Spleen (tissue), 11 donors: ENCODE results near the gene SMPD2. TPM values are rescaled to one million over a fixed set of nuclear protein-coding genes. Genes with fewer than 3 reads are reported as not detected.

Experiments used
- DNase-seq: peaks from one replicate; pipeline ENCODE4 v3.0.0-alpha.2; 2020
- H3K27ac ChIP-seq, 8 donors: fragments of 200-600 bp; sonication (generic) in 7 of 8; 1 replicate in 4 of 8; 2 replicates in 4 of 8; pipeline versions ENCODE4 v1.5.0 to v1.8.0; 2016 to 2021; ENCODE audit warnings: inconsistent platforms in 4 of 8, mild to moderate bottlenecking in 4 of 8, moderate library complexity in 1 of 8
- H3K27me3 ChIP-seq, 7 donors: fragments of 200-600 bp; sonication (generic) in 6 of 7; replicated peaks in 1 of 7; 1 replicate in 4 of 7; 2 replicates in 3 of 7; pipeline versions ENCODE4 v1.5.0 to v1.8.0; 2016 to 2021; ENCODE audit warnings: inconsistent platforms in 3 of 7, mild to moderate bottlenecking in 1 of 7
- H3K36me3 ChIP-seq, 6 donors: fragments of 200-600 bp; sonication (generic) in 5 of 6; 1 replicate in 4 of 6; 2 replicates in 2 of 6; pipeline versions ENCODE4 v1.5.0 to v1.8.0; 2016 to 2021; ENCODE audit warnings: inconsistent platforms in 2 of 6
- H3K4me1 ChIP-seq, 6 donors: fragments of 200-600 bp; sonication (generic) in 5 of 6; 1 replicate in 3 of 6; 2 replicates in 3 of 6; pipeline versions ENCODE4 v1.5.0 to v1.8.0; 2016 to 2021; ENCODE audit warnings: inconsistent platforms in 3 of 6
- H3K4me3 ChIP-seq, 8 donors: fragments of 200-600 bp; sonication (generic) in 7 of 8; 1 replicate in 4 of 8; 2 replicates in 4 of 8; pipeline versions ENCODE4 v1.5.0 to v1.8.0; 2016 to 2021; ENCODE audit warnings: inconsistent platforms in 4 of 8, mild to moderate bottlenecking in 4 of 8, moderate library complexity in 2 of 8
- H3K9me3 ChIP-seq, 8 donors: fragments of 200-600 bp; sonication (generic) in 7 of 8; 1 replicate in 4 of 8; 2 replicates in 4 of 8; pipeline versions ENCODE4 v1.5.0 to v1.8.0; 2016 to 2021; ENCODE audit warnings: inconsistent platforms in 4 of 8
- POLR2A ChIP-seq, 3 donors: fragments of 450-650 bp; IDR thresholded peaks; one replicate each; pipeline ENCODE4 v1.5.1; 2017; ENCODE audit warnings: antibody characterized with exemption in 3 of 3, mild to moderate bottlenecking in 1 of 3
- POLR2AphosphoS5 ChIP-seq, 3 donors: sonication (generic); formaldehyde crosslinking; IDR thresholded peaks; one replicate each; pipeline ENCODE4 v1.5.1; 2017; ENCODE audit warnings: antibody characterized with exemption in 3 of 3
- WGBS, 5 donors: extraction: QIAGEN DNeasy Blood & Tissue Kit in 3 of 5; methylation state at CpG; one replicate each; pipeline versions ENCODE4 v1.1.5 to v1.1.7; 2013 to 2018; 5-methylcytosine and 5-hydroxymethylcytosine counted together
- intact Hi-C: fragments of 100-400 bp; cut with DNase I; formaldehyde crosslinking; loops from one replicate; pipeline ENCODE4 v1.15.0; 2023; ENCODE audit warnings: low total_unique reads
- polyA plus RNA-seq, 3 donors: library from polyadenylated mRNA; stranded (reverse); fragments of 200-250 nt; gene quantifications; one replicate each; pipeline ENCODE4 v1.2.1, GENCODE V29; 2013
- total RNA-seq, 7 donors: library from RNA; depleted of rRNA in 3 of 7; stranded (reverse); fragments of >200 nt in 3 of 7; fragmentation: NEBNext Ultra II Directional in 4 of 7; extraction: Animal tissue kit (Norgen Biotek cat#: 25700) in 4 of 7; gene quantifications; one replicate each; pipeline versions ENCODE4 v1.1.0 to v1.2.1, GENCODE V29; 2016 to 2021
- TF ChIP-seq, protein P1 (sequence below), 11 experiments: fragments of 200-600 bp in 7 of 11; fragments of 450-650 bp in 4 of 11; sonication (generic) in 4 of 11; IDR thresholded peaks in 8 of 11; conservative IDR thresholded peaks in 3 of 11; 1 replicate in 7 of 11; 2 replicates in 4 of 11; pipeline versions ENCODE4 v1.4.0 to v1.8.0; 2016 to 2021; ENCODE audit warnings: antibody characterized with exemption in 11 of 11, inconsistent platforms in 4 of 11, mild to moderate bottlenecking in 1 of 11
- donor health status: healthy with polysubstance abuse.
- donor health status: DM: no; HTN: no; CAD: no; lungs with moderate emphysema.
- donor health status: DM: no; HTN: no; CAD: no.
- donor health status: Bipolar disorder and iron deficiency.
- donor health status: healthy.
- donor health status: DM: no; HTN: no; CAD: no.
- donor health status: DM: yes; HTN: yes; CAD: no.

The SMPD2 gene
- total and polyA plus RNA-seq, 10 donors: 11.4 to 21.4 (median 18.9) TPM

- TF ChIP-seq, protein P1, sequence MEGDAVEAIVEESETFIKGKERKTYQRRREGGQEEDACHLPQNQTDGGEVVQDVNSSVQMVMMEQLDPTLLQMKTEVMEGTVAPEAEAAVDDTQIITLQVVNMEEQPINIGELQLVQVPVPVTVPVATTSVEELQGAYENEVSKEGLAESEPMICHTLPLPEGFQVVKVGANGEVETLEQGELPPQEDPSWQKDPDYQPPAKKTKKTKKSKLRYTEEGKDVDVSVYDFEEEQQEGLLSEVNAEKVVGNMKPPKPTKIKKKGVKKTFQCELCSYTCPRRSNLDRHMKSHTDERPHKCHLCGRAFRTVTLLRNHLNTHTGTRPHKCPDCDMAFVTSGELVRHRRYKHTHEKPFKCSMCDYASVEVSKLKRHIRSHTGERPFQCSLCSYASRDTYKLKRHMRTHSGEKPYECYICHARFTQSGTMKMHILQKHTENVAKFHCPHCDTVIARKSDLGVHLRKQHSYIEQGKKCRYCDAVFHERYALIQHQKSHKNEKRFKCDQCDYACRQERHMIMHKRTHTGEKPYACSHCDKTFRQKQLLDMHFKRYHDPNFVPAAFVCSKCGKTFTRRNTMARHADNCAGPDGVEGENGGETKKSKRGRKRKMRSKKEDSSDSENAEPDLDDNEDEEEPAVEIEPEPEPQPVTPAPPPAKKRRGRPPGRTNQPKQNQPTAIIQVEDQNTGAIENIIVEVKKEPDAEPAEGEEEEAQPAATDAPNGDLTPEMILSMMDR (IDR thresholded peaks at IDR 0.05 in 8 of 11, conservative IDR thresholded peaks at IDR 0.05 in 3 of 11): no peak
- TF ChIP-seq POLR2A (IDR thresholded peaks at IDR 0.05) (no peak), POLR2AphosphoS5 (IDR thresholded peaks at IDR 0.05) (no peak)
- no peaks in the 10 kb centered on the region for H3K36me3 ChIP-seq
- intact Hi-C loops: no loop called here
- no peaks in the 10 kb centered on the region for H3K9me3 ChIP-seq
- no peak overlapping the region for H3K27ac ChIP-seq
- H3K4me1 ChIP-seq: no peaks in the 10 kb centered on the region
- 54 to 68% (median 67%) methylated on average over 7 of the region's 7 CpGs for WGBS, 5 donors
- H3K27me3 ChIP-seq: no peaks in the 10 kb centered on the region
- no peak for DNase-seq
- no peak overlapping the region for H3K4me3 ChIP-seq
Measured at GRCh38 chr6:109428889-109429477, 11.5 kb upstream of the SMPD2 start.

- Histone ChIP-seq H3K4me3 (no peak overlapping the region), H3K27ac (no peak overlapping the region), H3K36me3 (no peaks in the 10 kb centered on the region), H3K4me1 (no peaks in the 10 kb centered on the region), H3K9me3 (no peaks in the 10 kb centered on the region), H3K27me3 (no peaks in the 10 kb centered on the region)
- intact Hi-C loops: no loop called here
- no peak for TF ChIP-seq POLR2A (IDR thresholded peaks at IDR 0.05)
- TF ChIP-seq, protein P1 (IDR thresholded peaks at IDR 0.05 in 8 of 11, conservative IDR thresholded peaks at IDR 0.05 in 3 of 11): no peak
- no peak for TF ChIP-seq POLR2AphosphoS5 (IDR thresholded peaks at IDR 0.05)
- DNase-seq: no peak
- 93 to 97% (median 97%) methylated on average over 3 of the region's 3 CpGs for WGBS, 5 donors
Measured at GRCh38 chr6:109429496-109429895, 11.0 kb upstream of the SMPD2 start.

GRCh38 chr6:109434456-109434855 lies 6.1 kb upstream of the SMPD2 start:
- WGBS, 5 donors: 42 to 69% (median 49%) methylated on average over 2 of the region's 2 CpGs
- intact Hi-C loops: no loop called here
- no peaks in the 10 kb centered on the region for H3K36me3 ChIP-seq
- no peak overlapping the region for H3K4me3 ChIP-seq
- TF ChIP-seq, protein P1 (IDR thresholded peaks at IDR 0.05 in 8 of 11, conservative IDR thresholded peaks at IDR 0.05 in 3 of 11): no peak
- TF ChIP-seq POLR2A (IDR thresholded peaks at IDR 0.05): no peak
- TF ChIP-seq POLR2AphosphoS5 (IDR thresholded peaks at IDR 0.05): no peak
- H3K27ac ChIP-seq: no peak overlapping the region
- no peaks in the 10 kb centered on the region for H3K27me3 ChIP-seq
- no peaks in the 10 kb centered on the region for H3K9me3 ChIP-seq
- DNase-seq: no peak
- peaks cover 0 to 6% (median 1%) of the 10 kb centered on the region in 6 donors for H3K4me1 ChIP-seq

DNA sequence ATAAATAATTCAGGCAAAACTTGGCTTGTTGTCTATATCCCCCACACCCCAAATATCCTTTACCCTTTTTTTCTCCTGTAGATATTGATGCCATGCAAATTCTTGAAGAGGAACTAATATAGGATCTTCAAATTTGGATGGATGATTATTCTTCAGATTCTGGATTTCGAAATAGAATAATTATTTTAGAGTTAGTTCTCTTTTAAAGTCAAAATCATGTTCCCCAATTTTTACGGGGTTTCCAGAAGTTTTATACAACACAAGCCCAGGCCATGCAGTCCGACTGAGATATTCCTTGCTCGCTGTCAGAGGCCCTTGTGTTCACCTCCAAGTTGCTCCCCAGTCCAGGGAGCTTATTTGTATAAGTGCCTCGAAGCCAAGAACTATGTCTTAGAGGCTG lies 4.5 kb upstream of the SMPD2 start:
- Histone ChIP-seq H3K27ac (no peak overlapping the region), H3K36me3 (no peaks in the 10 kb centered on the region), H3K4me3 (no peak overlapping the region), H3K9me3 (no peaks in the 10 kb centered on the region), H3K27me3 (no peaks in the 10 kb centered on the region), H3K4me1 (peaks cover 0 to 17% (median 8%) of the 10 kb centered on the region in 6 donors)
- intact Hi-C loops: no loop called here
- whole genome bisulfite sequencing, 5 donors: 77 to 87% (median 84%) methylated on average over 5 of the region's 5 CpGs
- no peak for DNase-seq
- TF ChIP-seq POLR2A (IDR thresholded peaks at IDR 0.05): no peak
- TF ChIP-seq, protein P1 (IDR thresholded peaks at IDR 0.05 in 8 of 11, conservative IDR thresholded peaks at IDR 0.05 in 3 of 11): no peak
